Keratinocyte (primary cell): ENCODE results near the gene RCAN3. TPM values are rescaled to one million over a fixed set of nuclear protein-coding genes. Genes with fewer than 3 reads are reported as not detected.

Source experiments
- DNase-seq: peaks from one replicate; pipeline ENCODE4 v3.0.0-alpha.2; 2011; ENCODE audit warnings: low read depth, missing footprints, low spot score
- FAIRE-seq: peaks from 2 replicates; lab custom pipeline; 2011; peaks lifted over from hg19 to GRCh38; lab: Jason Lieb, UNC
- H2AFZ ChIP-seq: 2 replicates; pipeline ENCODE4 v1.6.0; 2012; ENCODE audit warnings: low read length, control low read depth, inconsistent platforms; ENCODE audit not compliant: control insufficient read depth
- H3K27ac ChIP-seq: 2 replicates; pipeline ENCODE4 v1.5.1; 2011; ENCODE audit warnings: low read length; ENCODE audit not compliant: control insufficient read depth, insufficient read depth
- H3K27me3 ChIP-seq: 3 replicates; pipeline ENCODE4 v1.6.0; 2011; ENCODE audit warnings: low read length; ENCODE audit not compliant: control insufficient read depth, insufficient read depth; ENCODE audit errors: extremely low read depth
- H3K36me3 ChIP-seq, 2 experiments: 2 replicates in 1 of 2; 3 replicates in 1 of 2; pipeline ENCODE4 v1.5.1; 2011; ENCODE audit warnings: low read length in 2 of 2, mild to moderate bottlenecking in 1 of 2; ENCODE audit not compliant: control insufficient read depth in 2 of 2, insufficient read depth in 2 of 2; ENCODE audit errors: extremely low read depth in 1 of 2
- H3K4me1 ChIP-seq: 3 replicates; pipeline ENCODE4 v1.5.1; 2011; ENCODE audit warnings: low read length; ENCODE audit not compliant: control insufficient read depth, insufficient read depth; ENCODE audit errors: extremely low read depth
- H3K4me2 ChIP-seq: 3 replicates; pipeline ENCODE4 v1.6.0; 2011; ENCODE audit warnings: low read depth, low read length; ENCODE audit not compliant: control insufficient read depth, insufficient read depth; ENCODE audit errors: extremely low read depth
- H3K4me3 ChIP-seq, 3 experiments: fragments of 200-600 bp in 1 of 3; sonication (generic) in 1 of 3; 2 replicates in 2 of 3; 3 replicates in 1 of 3; pipeline ENCODE4 v1.5.1; 2011 to 2016; ENCODE audit warnings: low read length in 3 of 3, mild to moderate bottlenecking in 3 of 3, control low read depth in 2 of 3, inconsistent platforms in 1 of 3, low read depth in 1 of 3, mixed read lengths in 1 of 3, mixed run types in 1 of 3, moderate library complexity in 1 of 3; ENCODE audit not compliant: control insufficient read depth in 2 of 3, insufficient read depth in 2 of 3; ENCODE audit errors: extremely low read depth in 1 of 3
- H3K79me2 ChIP-seq: 2 replicates; pipeline ENCODE4 v1.6.0; 2012; ENCODE audit warnings: low read length; ENCODE audit not compliant: control insufficient read depth, insufficient read depth
- H3K9ac ChIP-seq: 3 replicates; pipeline ENCODE4 v1.6.0; 2011; ENCODE audit warnings: low read length; ENCODE audit not compliant: control insufficient read depth, insufficient read depth; ENCODE audit errors: extremely low read depth
- H3K9me1 ChIP-seq: 3 replicates; pipeline ENCODE4 v1.6.0; 2011; ENCODE audit warnings: low read length; ENCODE audit not compliant: control insufficient read depth, insufficient read depth; ENCODE audit errors: extremely low read depth
- H3K9me3 ChIP-seq: 2 replicates; pipeline ENCODE4 v1.5.1; 2012; ENCODE audit warnings: low read depth, low read length; ENCODE audit not compliant: control insufficient read depth
- H4K20me1 ChIP-seq: 3 replicates; pipeline ENCODE4 v1.6.0; 2011; ENCODE audit warnings: low read length; ENCODE audit not compliant: control insufficient read depth, insufficient read depth; ENCODE audit errors: extremely low read depth
- EZH2 ChIP-seq: IDR thresholded peaks from one replicate; pipeline ENCODE4 v1.6.1; 2012; ENCODE audit warnings: inconsistent platforms, mild to moderate bottlenecking, low read length, moderate library complexity
- dilution Hi-C: fragments of 300-500 bp; cut with MboI; formaldehyde crosslinking; loops from one replicate; pipeline ENCODE4 v1.7.0; 2020; ENCODE audit warnings: low sequenced_read_pairs; ENCODE audit not compliant: extremely low pct_ligation_motif_present
- polyA plus RNA-seq, 5 experiments: library from polyadenylated mRNA; depleted of rRNA in 3 of 5; stranded (reverse) in 3 of 5; stranded (forward) in 1 of 5; unstranded in 1 of 5; fragments of >200 nt; gene quantifications; 1 replicate in 1 of 5; 2 replicates in 3 of 5; 3 replicates in 1 of 5; pipeline versions ENCODE4 v1.2.1 to v1.2.3, GENCODE V29; 2011 to 2012; ENCODE audit warnings: missing spikeins in 2 of 5, low read depth in 1 of 5, low replicate concordance in 1 of 5
- TF ChIP-seq, protein P1 (sequence below), 3 experiments: IDR thresholded peaks in 1 of 3; conservative IDR thresholded peaks in 1 of 3; optimal IDR thresholded peaks in 1 of 3; 2 replicates in 2 of 3; 3 replicates in 1 of 3; pipeline versions ENCODE3 to v1.5.1; 2011; ENCODE audit warnings: low read length in 3 of 3, mild to moderate bottlenecking in 3 of 3, moderate library complexity in 2 of 3, control low read depth in 1 of 3, inconsistent platforms in 1 of 3; ENCODE audit not compliant: insufficient read depth in 2 of 3; ENCODE audit errors: extremely low read depth in 1 of 3

Gene RCAN3
- polyA plus RNA-seq, 1 donor (not counting 4 experiments of a cell fraction or from before 2014, with no cell fraction given) = 13.8 TPM

DNA sequence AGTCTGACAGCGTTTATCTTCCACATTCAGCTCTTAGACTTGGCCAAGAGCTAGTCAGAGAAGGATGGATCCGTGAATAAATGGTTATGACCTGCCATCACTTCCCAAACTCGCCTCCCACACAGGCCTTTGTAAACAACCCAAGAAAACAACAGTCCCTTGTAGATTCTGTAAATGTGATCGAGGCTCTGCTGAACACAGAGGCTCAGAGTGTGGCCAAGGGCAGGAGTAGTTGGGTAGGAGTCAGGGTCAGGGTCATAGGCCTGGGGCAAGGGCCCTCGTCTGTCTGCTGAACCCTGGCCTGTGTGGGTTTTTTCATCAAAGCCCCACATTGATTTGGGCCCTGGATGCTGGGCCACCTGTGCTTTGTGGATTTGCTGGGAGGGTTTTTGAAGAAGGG, 85.9 kb downstream of the RCAN3 start:
- Histone ChIP-seq H3K9ac (no peak overlapping the region), H3K9me1 (no peaks in the 10 kb centered on the region), H3K9me3 (no peaks in the 10 kb centered on the region), H3K4me1 (peaks cover 5% of the 10 kb centered on the region), H2AFZ (no peak overlapping the region), H3K36me3 (no peaks in the 10 kb centered on the region), H3K4me3 (no peak overlapping the region), H3K27ac (no peak overlapping the region), H3K4me2 (no peak overlapping the region), H4K20me1 (no peaks in the 10 kb centered on the region), H3K27me3 (peaks cover 8% of the 10 kb centered on the region), H3K79me2 (no peaks in the 10 kb centered on the region)
- DNase-seq = no peak
- no peak for FAIRE-seq
- dilution Hi-C loops = no loop called here
- TF ChIP-seq, protein P1, sequence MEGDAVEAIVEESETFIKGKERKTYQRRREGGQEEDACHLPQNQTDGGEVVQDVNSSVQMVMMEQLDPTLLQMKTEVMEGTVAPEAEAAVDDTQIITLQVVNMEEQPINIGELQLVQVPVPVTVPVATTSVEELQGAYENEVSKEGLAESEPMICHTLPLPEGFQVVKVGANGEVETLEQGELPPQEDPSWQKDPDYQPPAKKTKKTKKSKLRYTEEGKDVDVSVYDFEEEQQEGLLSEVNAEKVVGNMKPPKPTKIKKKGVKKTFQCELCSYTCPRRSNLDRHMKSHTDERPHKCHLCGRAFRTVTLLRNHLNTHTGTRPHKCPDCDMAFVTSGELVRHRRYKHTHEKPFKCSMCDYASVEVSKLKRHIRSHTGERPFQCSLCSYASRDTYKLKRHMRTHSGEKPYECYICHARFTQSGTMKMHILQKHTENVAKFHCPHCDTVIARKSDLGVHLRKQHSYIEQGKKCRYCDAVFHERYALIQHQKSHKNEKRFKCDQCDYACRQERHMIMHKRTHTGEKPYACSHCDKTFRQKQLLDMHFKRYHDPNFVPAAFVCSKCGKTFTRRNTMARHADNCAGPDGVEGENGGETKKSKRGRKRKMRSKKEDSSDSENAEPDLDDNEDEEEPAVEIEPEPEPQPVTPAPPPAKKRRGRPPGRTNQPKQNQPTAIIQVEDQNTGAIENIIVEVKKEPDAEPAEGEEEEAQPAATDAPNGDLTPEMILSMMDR (optimal IDR thresholded peaks at IDR 0.05 in 1 of 3, IDR thresholded peaks at IDR 0.05 in 1 of 3, conservative IDR thresholded peaks at IDR 0.05 in 1 of 3; ENCODE audit: extremely low read depth in 1 of 3, insufficient read depth in 2 of 3, low read length in 3 of 3) = no peak
- TF ChIP-seq EZH2 = no peak

- no peak overlapping the region for H3K4me3 ChIP-seq
- peaks cover 8% of the 10 kb centered on the region for H3K27me3 ChIP-seq
- peaks cover 9% of the 10 kb centered on the region for H3K4me1 ChIP-seq
- no peak overlapping the region for H3K27ac ChIP-seq
- no peak overlapping the region for H3K4me2 ChIP-seq
- H3K9ac ChIP-seq = no peak overlapping the region
- H3K9me1 ChIP-seq = no peaks in the 10 kb centered on the region
- no peak for DNase-seq
- dilution Hi-C loops = no loop called here
- TF ChIP-seq, protein P1 (optimal IDR thresholded peaks at IDR 0.05 in 1 of 3, IDR thresholded peaks at IDR 0.05 in 1 of 3, conservative IDR thresholded peaks at IDR 0.05 in 1 of 3; ENCODE audit: extremely low read depth in 1 of 3, insufficient read depth in 2 of 3, low read length in 3 of 3) = no peak
- no peak for TF ChIP-seq EZH2
- no peak for FAIRE-seq
- H4K20me1 ChIP-seq = no peaks in the 10 kb centered on the region
- H2AFZ ChIP-seq = no peak overlapping the region
- H3K79me2 ChIP-seq = no peaks in the 10 kb centered on the region
- no peaks in the 10 kb centered on the region for H3K36me3 ChIP-seq
- no peaks in the 10 kb centered on the region for H3K9me3 ChIP-seq
Measured at GRCh38 chr1:24589200-24589599, 86.6 kb downstream of the RCAN3 start.

Other genes with a start within 250 kb of the RCAN3 start
- 7.7 to 20.5 TPM (median 13.0 TPM) in 3 replicates for gene GRHL3, start 183.5 kb upstream of the RCAN3 start, polyA plus RNA-seq
- 15.3 to 16.9 TPM (median 16.6 TPM) in 3 replicates for gene STPG1, start 89.1 kb upstream of the RCAN3 start, polyA plus RNA-seq
- gene NIPAL3, start 87.0 kb upstream of the RCAN3 start, polyA plus RNA-seq = 30.5 to 42.1 TPM (median 37.3 TPM) in 3 replicates
- gene NCMAP, start 53.3 kb downstream of the RCAN3 start, polyA plus RNA-seq = 0.02 to 0.05 TPM in 2 of 3 replicates, not detected in the other
- gene SRRM1, start 140.5 kb downstream of the RCAN3 start, polyA plus RNA-seq = 29.7 to 79.3 TPM (median 56.1 TPM) in 3 replicates
- gene CLIC4, start 242.6 kb downstream of the RCAN3 start, polyA plus RNA-seq = 105 to 130 TPM (median 118 TPM) in 3 replicates